Sigmoid colon (tissue), 4 donors: ENCODE measurements around the gene OR7A17.

ENCODE experiments used
- CTCF ChIP-seq, 4 experiments: fragments of 450-650 bp in 3 of 4; fragments of 200-600 bp in 1 of 4; IDR thresholded peaks; one replicate each; pipeline ENCODE4 v1.5.1; 2016 to 2019; ENCODE audit warnings: antibody characterized with exemption in 4 of 4, mild to moderate bottlenecking in 3 of 4, moderate library complexity in 2 of 4
- EP300 ChIP-seq, 4 donors: sonication (generic); formaldehyde crosslinking; IDR thresholded peaks; one replicate each; pipeline ENCODE4 v1.6.1; 2017; ENCODE audit warnings: antibody characterized with exemption in 4 of 4
- POLR2A ChIP-seq, 2 donors: fragments of 450-650 bp; IDR thresholded peaks; one replicate each; pipeline ENCODE4 v1.6.1; 2016; ENCODE audit warnings: antibody characterized with exemption in 2 of 2, mild to moderate bottlenecking in 2 of 2, moderate library complexity in 2 of 2
- POLR2AphosphoS5 ChIP-seq, 4 donors: sonication (generic); formaldehyde crosslinking; IDR thresholded peaks; one replicate each; pipeline ENCODE4 v1.6.1; 2017; ENCODE audit warnings: antibody characterized with exemption in 4 of 4

GRCh38 chr19:14871619-14872230, 14.2 kb downstream of the OR7A17 start:
- no peak for TF ChIP-seq POLR2A (IDR thresholded peaks at IDR 0.05)
- TF ChIP-seq CTCF (IDR thresholded peaks at IDR 0.05) = no peak
- no peak for TF ChIP-seq EP300 (IDR thresholded peaks at IDR 0.05)
- no peak for TF ChIP-seq POLR2AphosphoS5 (IDR thresholded peaks at IDR 0.05)
